DOHH2 (cell line): Measurements from ENCODE around the gene PPL.

Experiments used
- EZH2phosphoT487 ChIP-seq: fragments of 200-600 bp; sonication (generic); IDR thresholded peaks from 2 replicates; pipeline ENCODE4 v1.6.1; 2017; ENCODE audit warnings: borderline replicate concordance, mild to moderate bottlenecking, antibody characterized with exemption, low read length, moderate library complexity, mixed read lengths
- TF ChIP-seq, protein P1 (sequence below): fragments of 200-600 bp; sonication (generic); IDR thresholded peaks from one replicate; pipeline ENCODE4 v1.5.1; 2014; ENCODE audit warnings: antibody characterized with exemption, mild to moderate bottlenecking, low read depth, low read length; ENCODE audit not compliant: poor library complexity, severe bottlenecking

DNA sequence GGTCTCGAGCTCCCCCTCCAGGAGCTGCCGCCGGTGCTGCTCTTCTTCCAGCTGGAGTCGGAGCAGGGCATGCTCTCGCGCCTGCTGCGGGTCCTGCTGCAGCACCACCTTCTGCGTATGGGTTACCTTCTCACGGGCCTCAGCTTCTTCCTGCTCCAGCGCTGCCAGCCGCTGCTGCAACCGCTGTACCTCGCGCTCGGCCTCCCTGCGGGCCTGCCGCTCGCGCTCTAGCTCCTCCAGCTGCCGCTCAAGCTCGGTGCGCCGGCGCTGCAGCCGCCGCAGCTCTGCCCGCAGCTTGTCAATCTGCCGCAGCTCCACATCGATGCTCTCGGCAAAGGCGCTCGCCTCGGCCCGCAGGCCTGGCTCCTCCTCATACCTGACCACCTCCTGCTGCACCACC lies 52.7 kb downstream of the PPL start:
- TF ChIP-seq, protein P1, sequence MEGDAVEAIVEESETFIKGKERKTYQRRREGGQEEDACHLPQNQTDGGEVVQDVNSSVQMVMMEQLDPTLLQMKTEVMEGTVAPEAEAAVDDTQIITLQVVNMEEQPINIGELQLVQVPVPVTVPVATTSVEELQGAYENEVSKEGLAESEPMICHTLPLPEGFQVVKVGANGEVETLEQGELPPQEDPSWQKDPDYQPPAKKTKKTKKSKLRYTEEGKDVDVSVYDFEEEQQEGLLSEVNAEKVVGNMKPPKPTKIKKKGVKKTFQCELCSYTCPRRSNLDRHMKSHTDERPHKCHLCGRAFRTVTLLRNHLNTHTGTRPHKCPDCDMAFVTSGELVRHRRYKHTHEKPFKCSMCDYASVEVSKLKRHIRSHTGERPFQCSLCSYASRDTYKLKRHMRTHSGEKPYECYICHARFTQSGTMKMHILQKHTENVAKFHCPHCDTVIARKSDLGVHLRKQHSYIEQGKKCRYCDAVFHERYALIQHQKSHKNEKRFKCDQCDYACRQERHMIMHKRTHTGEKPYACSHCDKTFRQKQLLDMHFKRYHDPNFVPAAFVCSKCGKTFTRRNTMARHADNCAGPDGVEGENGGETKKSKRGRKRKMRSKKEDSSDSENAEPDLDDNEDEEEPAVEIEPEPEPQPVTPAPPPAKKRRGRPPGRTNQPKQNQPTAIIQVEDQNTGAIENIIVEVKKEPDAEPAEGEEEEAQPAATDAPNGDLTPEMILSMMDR: no peak
- no peak for TF ChIP-seq EZH2phosphoT487
